NB4 (cell line): ENCODE measurements around the gene ARHGAP4.

Experiments used
- CTCF ChIP-seq: IDR thresholded peaks from one replicate; pipeline ENCODE4 v1.5.1; 2012; ENCODE audit warnings: low read depth, low read length
- POLR2A ChIP-seq: IDR thresholded peaks from 2 replicates; pipeline ENCODE4 v1.6.1; 2011; ENCODE audit warnings: mild to moderate bottlenecking; ENCODE audit not compliant: insufficient read length; ENCODE audit errors: extremely low read depth

- no peak for TF ChIP-seq CTCF
- TF ChIP-seq POLR2A = no peak
Observed at GRCh38 chrX:153968255-153968654, 42.2 kb upstream of the ARHGAP4 start.
